Fibroblast of pulmonary artery (primary cell): ENCODE results near the gene PHRF1.

ENCODE experiments used
- DNase-seq: peaks from one replicate; pipeline ENCODE4 v3.0.0-alpha.2; 2010; ENCODE audit warnings: low read depth
- H3K4me3 ChIP-seq: replicated peaks from 2 replicates; pipeline ENCODE4 v1.5.1; 2011; ENCODE audit warnings: low read depth, mild to moderate bottlenecking, control low read depth, low read length, moderate library complexity
- TF ChIP-seq, protein P1 (sequence below): IDR thresholded peaks from 2 replicates; pipeline ENCODE4 v1.5.1; 2011; ENCODE audit warnings: mild to moderate bottlenecking, control low read depth, low read length, inconsistent platforms; ENCODE audit errors: missing control alignments

Gene PHRF1

DNA sequence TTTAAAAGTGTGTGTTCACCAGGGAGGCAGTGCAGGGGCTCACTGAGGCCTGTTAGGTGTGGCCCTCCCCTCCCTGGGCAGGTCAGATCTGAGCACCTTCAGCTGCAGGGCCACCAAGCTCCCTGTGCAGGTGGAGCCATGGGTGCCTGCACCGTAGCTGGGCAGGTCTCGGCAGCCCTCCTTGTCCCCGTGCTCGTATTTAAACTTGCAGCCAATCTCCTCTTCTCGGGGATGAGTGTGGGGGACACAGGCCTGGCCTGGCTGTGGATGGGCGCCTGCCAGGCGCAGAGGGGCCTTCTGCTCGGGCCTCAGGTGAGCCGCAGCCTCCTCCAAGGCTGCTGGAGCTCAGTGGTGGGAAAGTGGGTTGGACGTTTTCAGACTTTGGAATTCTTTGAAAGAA lies 19.1 kb downstream of the PHRF1 start:
- TF ChIP-seq, protein P1, sequence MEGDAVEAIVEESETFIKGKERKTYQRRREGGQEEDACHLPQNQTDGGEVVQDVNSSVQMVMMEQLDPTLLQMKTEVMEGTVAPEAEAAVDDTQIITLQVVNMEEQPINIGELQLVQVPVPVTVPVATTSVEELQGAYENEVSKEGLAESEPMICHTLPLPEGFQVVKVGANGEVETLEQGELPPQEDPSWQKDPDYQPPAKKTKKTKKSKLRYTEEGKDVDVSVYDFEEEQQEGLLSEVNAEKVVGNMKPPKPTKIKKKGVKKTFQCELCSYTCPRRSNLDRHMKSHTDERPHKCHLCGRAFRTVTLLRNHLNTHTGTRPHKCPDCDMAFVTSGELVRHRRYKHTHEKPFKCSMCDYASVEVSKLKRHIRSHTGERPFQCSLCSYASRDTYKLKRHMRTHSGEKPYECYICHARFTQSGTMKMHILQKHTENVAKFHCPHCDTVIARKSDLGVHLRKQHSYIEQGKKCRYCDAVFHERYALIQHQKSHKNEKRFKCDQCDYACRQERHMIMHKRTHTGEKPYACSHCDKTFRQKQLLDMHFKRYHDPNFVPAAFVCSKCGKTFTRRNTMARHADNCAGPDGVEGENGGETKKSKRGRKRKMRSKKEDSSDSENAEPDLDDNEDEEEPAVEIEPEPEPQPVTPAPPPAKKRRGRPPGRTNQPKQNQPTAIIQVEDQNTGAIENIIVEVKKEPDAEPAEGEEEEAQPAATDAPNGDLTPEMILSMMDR, result no peak
- DNase-seq, result no peak
- H3K4me3 ChIP-seq, result no peak overlapping the region

DNA sequence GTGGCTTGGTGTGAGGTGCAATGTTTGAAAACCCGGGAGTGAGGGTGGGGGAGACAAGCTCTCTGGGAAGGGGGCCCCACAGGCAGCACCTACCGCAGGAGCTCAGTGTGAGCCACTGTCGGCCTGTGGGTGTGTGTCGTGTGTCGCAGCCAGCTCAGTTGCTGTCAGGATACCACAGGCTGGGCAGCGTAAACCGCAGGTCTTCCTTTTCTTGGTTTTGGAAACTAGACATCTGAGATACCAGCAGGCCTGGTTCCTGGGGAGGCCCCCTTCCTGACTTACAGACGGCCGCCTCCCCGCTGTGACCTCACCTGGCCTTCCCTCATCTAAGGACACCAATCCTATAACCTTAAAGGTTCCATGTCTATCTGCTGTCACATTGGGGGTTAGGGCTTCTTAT lies 20.1 kb downstream of the PHRF1 start:
- no peak for DNase-seq
- no peak overlapping the region for H3K4me3 ChIP-seq

DNA sequence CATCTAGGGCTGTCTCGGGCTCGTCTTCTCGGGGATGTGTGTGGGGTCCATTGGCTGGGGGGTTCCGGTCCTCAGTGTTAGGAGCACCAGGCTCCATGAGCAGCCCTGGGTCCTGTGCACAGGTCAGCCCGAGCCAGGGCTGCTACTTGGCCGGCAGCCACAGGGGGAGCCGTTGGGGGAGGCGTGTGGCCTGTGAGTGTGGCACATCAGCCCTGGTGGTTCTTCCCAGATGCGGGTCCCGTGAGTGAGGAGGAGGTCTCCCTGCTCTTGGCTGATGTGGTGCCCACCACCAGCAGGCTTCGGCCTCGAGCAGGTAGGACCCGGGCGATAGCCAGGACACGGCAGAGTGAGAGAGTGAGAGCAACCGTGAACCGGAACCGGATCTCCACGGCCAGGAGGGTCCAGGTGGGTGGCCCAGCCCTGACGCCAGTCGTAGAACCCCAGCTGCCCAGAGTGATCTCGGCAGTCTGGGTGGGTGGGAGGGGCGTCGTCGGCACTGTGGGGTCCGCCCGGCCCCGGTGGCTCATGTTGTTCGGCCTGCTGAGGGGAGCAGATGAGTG lies 21.0 kb downstream of the PHRF1 start:
- no peak overlapping the region for H3K4me3 ChIP-seq
- DNase-seq, result no peak
- TF ChIP-seq, protein P1, result no peak

More for the DNA sequence above, 20.1 kb downstream of the PHRF1 start:
- TF ChIP-seq, protein P1, result no peak

DNA sequence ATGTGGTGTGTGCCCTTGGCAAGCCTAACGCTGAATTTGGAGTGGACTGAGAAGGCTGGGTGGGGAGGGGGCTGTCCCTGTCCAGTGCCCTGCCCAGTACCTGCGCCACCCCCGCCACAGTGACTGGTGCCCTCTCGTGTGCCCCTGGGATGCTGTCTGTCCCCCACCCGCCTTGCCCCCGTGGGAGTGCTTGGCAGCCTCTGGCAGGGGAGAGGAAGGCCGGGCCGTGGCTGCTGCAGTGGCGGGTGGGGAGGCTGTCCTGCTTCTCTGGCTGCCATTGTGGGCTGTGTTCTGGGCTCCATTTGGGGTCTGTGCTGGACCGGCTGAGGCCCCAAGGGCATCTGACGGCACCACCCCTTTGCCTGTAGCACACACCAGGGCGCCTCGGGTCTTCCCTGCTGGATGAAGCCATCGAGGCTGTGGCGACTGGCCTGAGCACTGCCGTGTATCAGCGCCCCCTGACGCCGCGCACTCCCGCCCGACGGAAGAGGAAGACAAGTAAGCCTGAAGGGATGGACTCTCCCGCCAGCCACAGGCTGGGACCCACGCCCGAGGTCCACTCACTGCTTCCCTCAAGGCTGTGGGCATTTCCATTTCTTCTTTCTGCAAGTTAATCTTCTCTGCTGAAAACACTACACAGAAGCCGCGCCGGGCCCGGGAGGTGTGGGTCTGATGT lies 21.9 kb downstream of the PHRF1 start:
- TF ChIP-seq, protein P1, result no peak
- no peak for DNase-seq
- H3K4me3 ChIP-seq, result no peak overlapping the region

DNA sequence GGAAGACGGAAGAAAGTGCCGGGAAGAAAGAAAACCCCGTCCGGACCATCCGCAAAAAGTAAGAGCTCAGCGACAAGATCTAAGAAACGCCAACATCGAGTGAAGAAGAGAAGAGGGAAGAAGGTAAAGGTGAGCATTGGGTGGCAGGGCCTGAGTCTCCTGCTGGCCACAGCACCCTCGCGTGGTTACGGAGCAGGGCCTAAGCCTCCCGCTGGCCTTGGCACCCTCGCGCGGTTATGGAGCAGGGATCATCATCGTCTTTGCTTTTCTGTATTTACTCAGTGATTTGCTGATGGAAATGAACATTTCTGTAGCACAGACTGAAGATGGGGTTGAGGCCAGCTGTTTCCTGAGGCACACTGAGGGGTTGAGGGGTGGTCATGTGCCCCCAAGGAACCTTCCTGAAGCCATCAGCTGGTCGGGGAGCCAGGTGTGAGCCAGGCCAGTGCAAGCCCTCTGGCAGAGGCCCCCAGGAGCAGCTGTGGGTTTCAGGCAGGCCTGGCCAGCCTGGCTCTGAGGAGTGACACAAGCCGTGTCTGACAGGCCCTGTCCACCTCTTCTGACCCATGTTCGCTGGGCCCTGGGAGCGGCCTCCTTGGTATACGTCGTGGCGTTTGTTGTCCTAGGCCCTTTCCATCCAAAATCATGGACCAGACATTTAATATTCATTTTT lies 25.4 kb downstream of the PHRF1 start:
- no peak for DNase-seq
- TF ChIP-seq, protein P1, result no peak
- no peak overlapping the region for H3K4me3 ChIP-seq

DNA sequence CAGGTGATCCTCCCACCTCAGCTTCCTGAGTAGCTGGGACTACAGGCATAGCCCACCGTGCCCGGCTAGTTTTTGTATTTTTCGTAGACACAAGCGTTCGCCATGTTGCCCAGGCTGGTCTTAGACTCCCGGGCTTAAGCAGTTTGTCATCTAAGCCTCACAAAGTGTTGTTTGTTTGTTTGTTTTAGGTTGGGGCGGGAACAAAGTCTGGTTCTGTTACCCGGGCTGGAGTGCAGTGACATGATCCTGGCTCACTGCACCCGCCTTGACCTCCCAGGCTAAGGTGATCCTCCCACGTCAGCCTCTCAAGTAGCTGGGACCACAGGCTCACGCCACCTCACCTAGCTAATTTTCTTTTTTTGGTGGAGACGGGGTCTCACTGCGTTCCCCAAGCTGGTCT lies 26.9 kb downstream of the PHRF1 start:
- no peak for DNase-seq
- no peak overlapping the region for H3K4me3 ChIP-seq
- TF ChIP-seq, protein P1, result no peak
